GM23338 (cell line): ENCODE data around the gene RBM38. TPM values are rescaled to one million over a fixed set of nuclear protein-coding genes. Genes with fewer than 3 reads are reported as not detected.
A peak's percentile ranks its signal among the peaks of the same experiment; 100 is the strongest.

Source experiments
- ATAC-seq: fragments of 200-7000 bp; cut with Tn5 transposase; 3 replicates; pipeline ENCODE4 v1.9.1; 2020
- DNase-seq: peaks from one replicate; pipeline ENCODE4 v3.0.0-alpha.2; 2015; ENCODE audit warnings: low spot score
- H2AFZ ChIP-seq: fragments of 200-600 bp; sonication (generic); 2 replicates; pipeline ENCODE4 v1.8.0; 2016; ENCODE audit warnings: antibody characterized with exemption, mild to moderate bottlenecking, moderate library complexity
- H3F3A ChIP-seq: fragments of 200-600 bp; sonication (generic); replicated peaks from 2 replicates; pipeline ENCODE4 v1.8.0; 2017; ENCODE audit warnings: antibody characterized with exemption, mixed run types, low read depth
- H3K27ac ChIP-seq: fragments of 200-600 bp; sonication (generic); 2 replicates; pipeline ENCODE4 v1.6.1; 2016; ENCODE audit warnings: low read depth
- H3K27me3 ChIP-seq: fragments of 200-600 bp; sonication (generic); 2 replicates; pipeline ENCODE4 v1.8.0; 2016; ENCODE audit warnings: mild to moderate bottlenecking, mixed run types, moderate library complexity; ENCODE audit not compliant: insufficient read depth
- H3K36me3 ChIP-seq: fragments of 200-600 bp; sonication (generic); 2 replicates; pipeline ENCODE4 v1.8.0; 2016; ENCODE audit warnings: mild to moderate bottlenecking; ENCODE audit not compliant: insufficient read depth
- H3K4me1 ChIP-seq: fragments of 200-600 bp; sonication (generic); 2 replicates; pipeline ENCODE4 v1.8.0; 2016; ENCODE audit warnings: mild to moderate bottlenecking, moderate library complexity; ENCODE audit not compliant: insufficient read depth
- H3K4me2 ChIP-seq: fragments of 200-600 bp; sonication (generic); 2 replicates; pipeline ENCODE4 v1.7.1; 2017; ENCODE audit warnings: mixed run types
- H3K4me3 ChIP-seq: fragments of 200-600 bp; sonication (generic); 2 replicates; pipeline ENCODE4 v1.6.1; 2016; ENCODE audit warnings: mixed run types
- H3K79me2 ChIP-seq: fragments of 200-600 bp; sonication (generic); replicated peaks from 2 replicates; pipeline ENCODE4 v1.8.0; 2017; ENCODE audit warnings: mild to moderate bottlenecking; ENCODE audit not compliant: insufficient read depth
- H3K9me2 ChIP-seq: fragments of 200-600 bp; sonication (generic); 2 replicates; pipeline ENCODE4 v1.8.0; 2017; ENCODE audit not compliant: insufficient read depth
- H4K20me1 ChIP-seq: fragments of 200-600 bp; sonication (generic); replicated peaks from 2 replicates; pipeline ENCODE4 v1.8.0; 2017; ENCODE audit warnings: mild to moderate bottlenecking; ENCODE audit not compliant: insufficient read depth
- H3K27ac Mint-ChIP-seq: 2 replicates; pipeline ENCODE4 v1.8.0; 2020; ENCODE audit warnings: inconsistent platforms, mild to moderate bottlenecking, moderate library complexity, mixed read lengths
- H3K27me3 Mint-ChIP-seq: 3 replicates; pipeline ENCODE4 v1.8.0; 2022; ENCODE audit warnings: low read depth, mild to moderate bottlenecking, moderate library complexity, mixed read lengths, inconsistent platforms; ENCODE audit not compliant: insufficient read depth, poor library complexity
- H3K36me3 Mint-ChIP-seq: 3 replicates; pipeline ENCODE4 v1.8.0; 2021; ENCODE audit warnings: low read depth, mild to moderate bottlenecking, inconsistent platforms, moderate library complexity, mixed read lengths
- H3K4me1 Mint-ChIP-seq: 3 replicates; pipeline ENCODE4 v1.8.0; 2020; ENCODE audit warnings: mild to moderate bottlenecking, inconsistent platforms, mixed read lengths
- H3K4me3 Mint-ChIP-seq: 3 replicates; pipeline ENCODE4 v1.8.0; 2021; ENCODE audit warnings: moderate library complexity, mild to moderate bottlenecking, inconsistent platforms, mixed read lengths
- H3K9me3 Mint-ChIP-seq: 3 replicates; pipeline ENCODE4 v1.8.0; 2020; ENCODE audit warnings: moderate library complexity, mild to moderate bottlenecking, inconsistent platforms, mixed read lengths
- CREB1 ChIP-seq: fragments of 250-450 bp; sonication (Bioruptor Pico); IDR thresholded peaks from 2 replicates; pipeline ENCODE4 v1.5.0; 2020; ENCODE audit warnings: low read depth, mild to moderate bottlenecking, moderate library complexity
- ETS1 ChIP-seq: IDR thresholded peaks from 2 replicates; pipeline ENCODE4 v1.6.1; 2016; ENCODE audit warnings: antibody characterized with exemption
- EZH2 ChIP-seq: fragments of 200-600 bp; sonication (generic); IDR thresholded peaks from one replicate; pipeline ENCODE4 v1.8.0; 2017; ENCODE audit warnings: antibody characterized with exemption, mild to moderate bottlenecking, low read depth; ENCODE audit not compliant: unreplicated experiment
- ZNF331 ChIP-seq: fragments of 250-450 bp; sonication (Bioruptor Pico); IDR thresholded peaks from 2 replicates; pipeline ENCODE4 v1.5.0; 2020; ENCODE audit warnings: low read depth, mild to moderate bottlenecking, moderate library complexity
- ZNF462 ChIP-seq: fragments of 250-450 bp; sonication (Bioruptor Pico); IDR thresholded peaks from 2 replicates; pipeline ENCODE4 v1.5.0; 2020; ENCODE audit warnings: mild to moderate bottlenecking, moderate library complexity
- polyA plus RNA-seq: library from polyadenylated mRNA; unstranded; fragments of >200 nt; fragmentation: Nextera tagmentation; extraction: Ambion mirVana; gene quantifications from 2 replicates; pipeline ENCODE4 v1.2.1, GENCODE V29; 2016
- total RNA-seq: library from RNA; depleted of rRNA; stranded (reverse); fragments of >200 nt; shearing (Covaris generic); gene quantifications from 2 replicates; pipeline ENCODE4 v1.2.3, GENCODE V29; 2014

RBM38 gene
- total and polyA plus RNA-seq, 2 experiments from 2014 or later: 22.9 to 80.5 TPM

- Histone ChIP-seq H2AFZ (no peak overlapping the region), H3K4me3 (no peak overlapping the region), H3K4me1 (peaks cover 7% of the 10 kb centered on the region), H3K27me3 (no peaks in the 10 kb centered on the region), H3K27ac (no peak overlapping the region), H3K9me2 (no peaks in the 10 kb centered on the region), H4K20me1 (peaks cover 15% of the 10 kb centered on the region; the same call in 1 of the 2 replicates), H3K36me3 (peaks cover 43% of the 10 kb centered on the region), H3K4me2 (no peak overlapping the region), H3F3A (no peaks in the 10 kb centered on the region), H3K79me2 (no peaks in the 10 kb centered on the region; the same call in 1 of the 2 replicates)
- peak overlapping the region; percentile 64 for H3K27ac Mint-ChIP-seq
- no peak overlapping the region for H3K4me3 Mint-ChIP-seq
- H3K9me3 Mint-ChIP-seq: no peaks in the 10 kb centered on the region
- H3K36me3 Mint-ChIP-seq: peaks cover 90% of the 10 kb centered on the region
- peaks cover 21% of the 10 kb centered on the region for H3K4me1 Mint-ChIP-seq
- ATAC-seq (no peak), DNase-seq (no peak)
- H3K27me3 Mint-ChIP-seq: peaks cover 15% of the 10 kb centered on the region
- no peak for TF ChIP-seq ZNF331 (CRISPR knock-in tag)
- TF ChIP-seq CREB1 (CRISPR knock-in tag): no peak
- no peak for TF ChIP-seq ZNF462 (CRISPR knock-in tag)
- no peak for TF ChIP-seq EZH2
- no peak for TF ChIP-seq ETS1
Measured at GRCh38 chr20:57374931-57375651, 16.1 kb upstream of the RBM38 start.
